K562 (cell line): Measurements from ENCODE around the gene SLCO3A1. TPM values are rescaled to one million over a fixed set of nuclear protein-coding genes. Genes with fewer than 3 reads are reported as not detected.
A peak's percentile ranks its signal among the peaks of the same experiment; 100 is the strongest.

Experiments used
- ATAC-seq: fragments of 200-7000 bp; cut with Tn5 transposase; 3 replicates; pipeline ENCODE4 v1.9.1; 2020; ENCODE audit warnings: moderate library complexity
- BruUV-seq: library from RNA; stranded (reverse); fragments of 400-500 nt; replicated peaks from 2 replicates; lab custom pipeline; 2021; lab: Mats Ljungman, UMichigan
- CTCF ChIA-PET: fragments of 300-600 bp; formaldehyde crosslinking; extraction: SDS; loops from one replicate; lab custom pipeline; 2021; ENCODE audit warnings: low intra/inter-chr PET ratio; lab: Yijun Ruan, JAX
- POLR2A ChIA-PET: fragments of 300-600, 350-650 bp; sonication (Branson Sonifier 250); formaldehyde crosslinking; extraction: SDS; loops from one replicate; lab custom pipeline; 2021; ENCODE audit warnings: antibody characterized with exemption, inconsistent platforms; lab: Yijun Ruan, JAX
- DNase-seq, 4 experiments: peaks; one replicate each; pipeline versions ENCODE4 v3.0.0 to v3.0.0-alpha.2; 2011 to 2018; ENCODE audit warnings: low spot score in 3 of 4, mixed read lengths in 3 of 4; ENCODE audit errors: extremely low read depth in 1 of 4
- FAIRE-seq: peaks from 2 replicates; lab custom pipeline; 2011; peaks lifted over from hg19 to GRCh38; lab: Jason Lieb, UNC
- H2AFZ ChIP-seq: 2 replicates; pipeline ENCODE4 v1.6.0; 2011; ENCODE audit warnings: low read depth, low read length, control low read depth, inconsistent platforms
- H3K27ac ChIP-seq: fragments of 200-600 bp; 3 replicates; pipeline ENCODE4 v1.8.0; 2011; ENCODE audit warnings: low read depth, mild to moderate bottlenecking, control low read depth, inconsistent platforms, low read length, moderate library complexity, mixed read lengths; ENCODE audit errors: extremely low read depth
- H3K27me3 ChIP-seq, 2 experiments: fragments of 300-600 bp in 1 of 2; 2 replicates in 1 of 2; 3 replicates in 1 of 2; pipeline versions ENCODE4 v1.6.0 to v1.8.0; 2011; ENCODE audit warnings: inconsistent platforms in 2 of 2, low read length in 2 of 2, mild to moderate bottlenecking in 1 of 2, mixed read lengths in 1 of 2, moderate library complexity in 1 of 2; ENCODE audit not compliant: control insufficient read depth in 2 of 2, insufficient read depth in 2 of 2
- H3K36me3 ChIP-seq: fragments of 300-600 bp; 3 replicates; pipeline ENCODE4 v1.8.0; 2011; ENCODE audit warnings: mild to moderate bottlenecking, low read length, inconsistent platforms; ENCODE audit not compliant: control insufficient read depth, insufficient read depth
- H3K4me1 ChIP-seq, 2 experiments: fragments of 200-600 bp in 1 of 2; replicated peaks in 1 of 2; 2 replicates in 1 of 2; 3 replicates in 1 of 2; pipeline versions ENCODE4 v1.5.1 to v1.8.0; 2011; ENCODE audit warnings: inconsistent platforms in 2 of 2, low read length in 2 of 2, mild to moderate bottlenecking in 1 of 2, mixed read lengths in 1 of 2, moderate library complexity in 1 of 2; ENCODE audit not compliant: control insufficient read depth in 2 of 2, insufficient read depth in 2 of 2
- H3K4me2 ChIP-seq: 2 replicates; pipeline ENCODE4 v1.6.1; 2011; ENCODE audit warnings: low read length, control low read depth, inconsistent platforms, mixed read lengths; ENCODE audit not compliant: insufficient read depth
- H3K4me3 ChIP-seq: fragments of 200-600 bp; sonication (generic), shearing (Covaris generic); 2 replicates; pipeline ENCODE4 v1.5.1; 2016; ENCODE audit warnings: control low read depth, inconsistent platforms
- H3K79me2 ChIP-seq: fragments of 200-600 bp; 3 replicates; pipeline ENCODE4 v1.8.0; 2011; ENCODE audit warnings: low read length, inconsistent platforms; ENCODE audit not compliant: control insufficient read depth, insufficient read depth
- H3K9ac ChIP-seq, 2 experiments: 2 replicates each; pipeline versions ENCODE4 v1.6.0 to v1.6.1; 2011; ENCODE audit warnings: low read depth in 2 of 2, low read length in 2 of 2, control low read depth in 1 of 2, inconsistent platforms in 1 of 2, mild to moderate bottlenecking in 1 of 2, mixed read lengths in 1 of 2; ENCODE audit not compliant: insufficient read depth in 1 of 2
- H3K9me1 ChIP-seq: one replicate; pipeline ENCODE4 v1.6.0; 2011; ENCODE audit warnings: inconsistent platforms, mild to moderate bottlenecking, low read length, moderate library complexity; ENCODE audit not compliant: control insufficient read depth, insufficient read depth
- H3K9me3 ChIP-seq: replicated peaks from 2 replicates; pipeline ENCODE4 v1.5.1; 2011; ENCODE audit warnings: low read depth, low read length, inconsistent platforms; ENCODE audit not compliant: control insufficient read depth, insufficient read depth
- H4K20me1 ChIP-seq: replicated peaks from 2 replicates; pipeline ENCODE4 v1.6.1; 2011; ENCODE audit warnings: low read length, inconsistent platforms, mixed read lengths; ENCODE audit not compliant: control insufficient read depth, insufficient read depth
- FOXK2 ChIP-seq, 2 experiments: fragments of 450-650 bp; IDR thresholded peaks in 1 of 2; conservative IDR thresholded peaks in 1 of 2; 2 replicates each; pipeline ENCODE4 v1.6.1; 2016; ENCODE audit warnings: low read depth in 2 of 2, mild to moderate bottlenecking in 1 of 2
- NR2C2 ChIP-seq, 2 experiments: fragments of 200-800 bp in 1 of 2; sonication (Bioruptor generic) in 1 of 2; sonication (generic) in 1 of 2; formaldehyde crosslinking in 1 of 2; IDR thresholded peaks; 2 replicates each; pipeline versions ENCODE4 v1.6.1 to v1.8.0; 2016 to 2022; ENCODE audit warnings: mild to moderate bottlenecking in 1 of 2, missing compliant biosample characterization in 1 of 2, missing genetic modification characterization in 1 of 2, missing genetic modification reagents in 1 of 2
- RAD21 ChIP-seq, 2 experiments: fragments of 250-450 bp in 1 of 2; fragments of 450-650 bp in 1 of 2; sonication (Bioruptor Pico) in 1 of 2; formaldehyde crosslinking in 1 of 2; IDR thresholded peaks in 1 of 2; conservative IDR thresholded peaks in 1 of 2; 2 replicates each; pipeline versions ENCODE4 v1.4.0 to v1.8.0; 2020 to 2022; ENCODE audit warnings: mild to moderate bottlenecking in 2 of 2, moderate library complexity in 1 of 2
- ZBTB33 ChIP-seq: sonication (generic); formaldehyde crosslinking; IDR thresholded peaks from 2 replicates; pipeline ENCODE4 v1.8.1; 2023; ENCODE audit warnings: mild to moderate bottlenecking, missing genetic modification reagents
- WGBS: fragments of 100-300 bp; shearing (Covaris generic); methylation state at CpG from one replicate; pipeline ENCODE4 v1.1.6; 2016; ENCODE audit warnings: low coverage, mixed read lengths; ENCODE audit not compliant: insufficient coverage; ENCODE audit errors: missing lambda C conversion rate; 5-methylcytosine and 5-hydroxymethylcytosine counted together
- in situ Hi-C: fragments of 300-500 bp; cut with MboI; formaldehyde crosslinking; loops from 4 replicates; pipeline ENCODE4 v1.15.0; 2018; ENCODE audit warnings: inconsistent platforms, mixed read lengths
- intact Hi-C: fragments of 100-400 bp; cut with micrococcal nuclease; formaldehyde crosslinking; loops from 2 replicates; pipeline ENCODE4 v1.14.2; 2022
- polyA plus RNA-seq, 8 experiments: library from polyadenylated mRNA; depleted of rRNA in 4 of 8; stranded (reverse) in 5 of 8; unstranded in 3 of 8; fragments of >200 nt; fragmentation: Nextera tagmentation in 2 of 8; fragmentation: Illumina TruSeq in 1 of 8; extraction: Ambion mirVana in 2 of 8; extraction: Trizol in 1 of 8; gene quantifications; 2 replicates each; pipeline versions ENCODE4 v1.2.1 to v1.2.3, GENCODE V29; 2011 to 2014; ENCODE audit warnings: inconsistent platforms in 1 of 8, missing spikeins in 1 of 8
- total RNA-seq, 7 experiments: library from RNA; depleted of rRNA in 6 of 7; stranded (reverse); fragments of >200 nt in 6 of 7; fragmentation: Illumina TruSeq in 2 of 7; extraction: Trizol in 2 of 7; gene quantifications; 2 replicates each; pipeline versions ENCODE4 v1.2.1 to v1.2.3, GENCODE V29; 2011 to 2021; ENCODE audit warnings: low replicate concordance in 1 of 7
- TF ChIP-seq, protein P1 (sequence below): fragments of 450-650 bp; formaldehyde crosslinking; IDR thresholded peaks from 2 replicates; pipeline ENCODE4 v1.4.0; 2020; ENCODE audit warnings: mild to moderate bottlenecking, moderate library complexity

SLCO3A1 gene
- total and polyA plus RNA-seq, 9 of the 15 experiments (the other 6 are each of a cell fraction or from before 2014, with no cell fraction given): 0.01 to 0.84 (median 0.06) TPM; not detected in 3

DNA sequence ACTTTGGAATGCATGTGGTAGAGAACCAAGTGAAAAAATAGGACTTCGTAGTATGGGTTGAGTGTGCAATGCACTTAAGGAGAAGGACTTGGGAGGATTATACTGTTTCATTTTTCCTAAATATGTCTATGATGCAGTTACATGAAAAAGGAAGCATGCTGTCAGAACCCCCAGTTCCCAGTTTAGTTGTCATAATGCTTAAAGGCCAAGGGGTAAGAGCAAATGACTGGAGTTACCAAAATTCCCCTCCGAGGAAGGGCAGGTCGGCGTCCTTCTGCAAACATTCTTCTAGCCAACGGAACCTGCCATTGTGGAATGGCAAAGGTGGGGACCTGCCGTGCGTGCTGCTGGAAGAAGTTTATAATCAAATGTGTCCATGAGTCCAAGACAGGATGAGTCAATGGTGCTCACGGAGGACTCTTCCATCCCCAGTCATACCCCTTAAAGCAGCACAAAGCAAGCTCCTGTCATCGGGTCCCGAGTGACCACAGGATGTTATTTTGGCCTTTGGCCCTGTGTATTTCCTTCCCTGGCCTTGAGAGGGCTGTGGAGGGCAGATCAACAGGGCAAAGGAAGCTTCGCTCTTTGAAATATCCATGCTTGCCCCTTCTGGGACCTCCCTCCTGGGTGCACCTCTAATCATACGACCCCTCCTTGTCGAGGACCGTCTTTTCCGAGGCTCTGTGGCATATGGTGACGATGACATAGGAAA is 93.2 kb downstream of the SLCO3A1 start:
- in situ Hi-C loops: no loop called here
- ChIA-PET POLR2A (no interaction called here), CTCF (no interaction called here)
- FAIRE-seq: peak; percentile 11
- peaks cover 0 to 9% of the 10 kb centered on the region in 2 experiments; a peak in 3 of 5 replicates for H3K4me1 ChIP-seq
- H3K27ac ChIP-seq: no peak overlapping the region
- no peaks in the 10 kb centered on the region for H3K9me3 ChIP-seq
- no peak overlapping the region for H3K4me3 ChIP-seq
- intact Hi-C loops: no loop called here
- no peak overlapping the region for H2AFZ ChIP-seq
- H4K20me1 ChIP-seq: 0 out of 2 replicates have a peak, but pooled peaks cover 4% of the 10 kb centered on the region
- H3K27me3 ChIP-seq: peaks cover 13 to 28% of the 10 kb centered on the region in 2 experiments; a peak in 4 of 5 replicates
- no peaks in the 10 kb centered on the region for H3K79me2 ChIP-seq
- peak in 2 of 4 experiments; percentile 4 to 16 for DNase-seq
- no peak overlapping the region for H3K9ac ChIP-seq
- H3K36me3 ChIP-seq: no peaks in the 10 kb centered on the region
- peak overlapping the region; percentile 14; the same call in 1 of the 2 replicates for H3K4me2 ChIP-seq
- 1% methylated on average over 16 of the region's 16 CpGs for WGBS
- BruUV-seq: no TSS peak
- peak; percentile 74 for ATAC-seq
- no peak for TF ChIP-seq NR2C2 (CRISPR knock-in tag; IDR thresholded peaks at IDR 0.05)
- 0 out of 2 replicates have a peak, but pooled peaks have one; percentile 4 for TF ChIP-seq NR2C2 (tag; IDR thresholded peaks at IDR 0.05)
- TF ChIP-seq, protein P1, sequence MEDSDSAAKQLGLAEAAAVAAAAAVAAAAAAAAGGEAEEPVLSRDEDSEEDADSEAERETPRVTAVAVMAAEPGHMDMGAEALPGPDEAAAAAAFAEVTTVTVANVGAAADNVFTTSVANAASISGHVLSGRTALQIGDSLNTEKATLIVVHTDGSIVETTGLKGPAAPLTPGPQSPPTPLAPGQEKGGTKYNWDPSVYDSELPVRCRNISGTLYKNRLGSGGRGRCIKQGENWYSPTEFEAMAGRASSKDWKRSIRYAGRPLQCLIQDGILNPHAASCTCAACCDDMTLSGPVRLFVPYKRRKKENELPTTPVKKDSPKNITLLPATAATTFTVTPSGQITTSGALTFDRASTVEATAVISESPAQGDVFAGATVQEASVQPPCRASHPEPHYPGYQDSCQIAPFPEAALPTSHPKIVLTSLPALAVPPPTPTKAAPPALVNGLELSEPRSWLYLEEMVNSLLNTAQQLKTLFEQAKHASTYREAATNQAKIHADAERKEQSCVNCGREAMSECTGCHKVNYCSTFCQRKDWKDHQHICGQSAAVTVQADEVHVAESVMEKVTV: peak; percentile 34; the same call in 1 of the 2 replicates
- TF ChIP-seq FOXK2 (conservative IDR thresholded peaks at IDR 0.05 in 1 of 2, IDR thresholded peaks at IDR 0.05 in 1 of 2; ENCODE audit: low read depth in 2 of 2): no peak
- TF ChIP-seq RAD21 (CRISPR knock-in tag; conservative IDR thresholded peaks at IDR 0.05 in 1 of 2, IDR thresholded peaks at IDR 0.05 in 1 of 2): peak in 1 of 2 experiments; percentile 25; a peak in 2 of 4 replicates
- no peak for TF ChIP-seq ZBTB33
- H3K9me1 ChIP-seq: no peaks in the 10 kb centered on the region
